Ovary (tissue), 3 donors: ENCODE measurements around the gene AGPS.

Source experiments
- CTCF ChIP-seq, 3 donors: fragments of 450-650 bp in 2 of 3; fragments of 200-600 bp in 1 of 3; IDR thresholded peaks; one replicate each; pipeline versions ENCODE4 v1.5.1 to v1.8.0; 2016 to 2022; ENCODE audit warnings: antibody characterized with exemption in 3 of 3, mild to moderate bottlenecking in 1 of 3
- EP300 ChIP-seq: sonication (generic); formaldehyde crosslinking; IDR thresholded peaks from one replicate; pipeline ENCODE4 v1.6.1; 2017; ENCODE audit warnings: antibody characterized with exemption
- POLR2A ChIP-seq: fragments of 450-650 bp; IDR thresholded peaks from one replicate; pipeline ENCODE4 v1.6.1; 2017; ENCODE audit warnings: antibody characterized with exemption, mild to moderate bottlenecking, moderate library complexity
- donor health status: DM: no; HTN: no; CAD: no.

- no peak for TF ChIP-seq CTCF (IDR thresholded peaks at IDR 0.05)
- no peak for TF ChIP-seq POLR2A
- TF ChIP-seq EP300 = no peak
Observed at GRCh38 chr2:177538323-177538722, 145.8 kb downstream of the AGPS start.
